ENCODE results near the gene TMEM269. TPM values are rescaled to one million over a fixed set of nuclear protein-coding genes. Genes with fewer than 3 reads are reported as not detected.
A peak's percentile ranks its signal among the peaks of the same experiment; 100 is the strongest.

The TMEM269 gene
- polyA plus RNA-seq, 1 donor (not counting 4 experiments of a cell fraction or from before 2014, with no cell fraction given), result 0.12 TPM

- FAIRE-seq (peak; percentile 23), DNase-seq (ENCODE audit: low read depth, low spot score) (peak; percentile 68)
- peaks cover 27% of the 10 kb centered on the region for H3K4me1 ChIP-seq (ENCODE audit: control insufficient read depth, extremely low read depth, insufficient read depth, low read length)
- H3K9me1 ChIP-seq (ENCODE audit: control insufficient read depth, extremely low read depth, insufficient read depth, low read length), result no peaks in the 10 kb centered on the region
- no peak for TF ChIP-seq EZH2 (IDR thresholded peaks at IDR 0.05; ENCODE audit: low read length)
- no peak for TF ChIP-seq CTCF (optimal IDR thresholded peaks at IDR 0.05 in 1 of 3, IDR thresholded peaks at IDR 0.05 in 1 of 3, conservative IDR thresholded peaks at IDR 0.05 in 1 of 3; ENCODE audit: extremely low read depth in 1 of 3, insufficient read depth in 2 of 3, low read length in 3 of 3)
- H3K4me2 ChIP-seq (ENCODE audit: control insufficient read depth, extremely low read depth, insufficient read depth, low read depth, low read length), result peak overlapping the region; percentile 37
- H3K27ac ChIP-seq (ENCODE audit: control insufficient read depth, insufficient read depth, low read length), result no peak overlapping the region
- no peaks in the 10 kb centered on the region for H3K79me2 ChIP-seq (ENCODE audit: control insufficient read depth, insufficient read depth, low read length)
- dilution Hi-C loops (cut with MboI; ENCODE audit: extremely low pct_ligation_motif_present, low sequenced_read_pairs), result no loop called here
- no peak overlapping the region for H3K4me3 ChIP-seq (ENCODE audit: control insufficient read depth in 2 of 3, extremely low read depth in 1 of 3, insufficient read depth in 2 of 3, low read depth in 1 of 3, low read length in 3 of 3)
- no peak overlapping the region for H3K9ac ChIP-seq (ENCODE audit: control insufficient read depth, extremely low read depth, insufficient read depth, low read length)
- no peaks in the 10 kb centered on the region for H3K27me3 ChIP-seq (ENCODE audit: control insufficient read depth, extremely low read depth, insufficient read depth, low read length)
- H3K9me3 ChIP-seq (ENCODE audit: control insufficient read depth, low read depth, low read length), result no peaks in the 10 kb centered on the region
- peak overlapping the region; percentile 79 for H2AFZ ChIP-seq (ENCODE audit: control insufficient read depth, low read length)
- no peaks in the 10 kb centered on the region for H3K36me3 ChIP-seq (ENCODE audit: control insufficient read depth in 2 of 2, extremely low read depth in 1 of 2, insufficient read depth in 2 of 2, low read length in 2 of 2)
- no peaks in the 10 kb centered on the region for H4K20me1 ChIP-seq (ENCODE audit: control insufficient read depth, extremely low read depth, insufficient read depth, low read length)
Observed at GRCh38 chr1:42735477-42736105, 49.2 kb upstream of the TMEM269 start.

- Histone ChIP-seq H3K4me2 (ENCODE audit: control insufficient read depth, extremely low read depth, insufficient read depth, low read depth, low read length) (peak overlapping the region; percentile 25), H3K4me1 (ENCODE audit: control insufficient read depth, extremely low read depth, insufficient read depth, low read length) (peaks cover 27% of the 10 kb centered on the region), H3K36me3 (ENCODE audit: control insufficient read depth in 2 of 2, extremely low read depth in 1 of 2, insufficient read depth in 2 of 2, low read length in 2 of 2) (no peaks in the 10 kb centered on the region), H3K9me1 (ENCODE audit: control insufficient read depth, extremely low read depth, insufficient read depth, low read length) (no peaks in the 10 kb centered on the region), H3K27ac (ENCODE audit: control insufficient read depth, insufficient read depth, low read length) (no peak overlapping the region), H3K9ac (ENCODE audit: control insufficient read depth, extremely low read depth, insufficient read depth, low read length) (no peak overlapping the region), H3K9me3 (ENCODE audit: control insufficient read depth, low read depth, low read length) (no peaks in the 10 kb centered on the region), H3K27me3 (ENCODE audit: control insufficient read depth, extremely low read depth, insufficient read depth, low read length) (no peaks in the 10 kb centered on the region), H4K20me1 (ENCODE audit: control insufficient read depth, extremely low read depth, insufficient read depth, low read length) (no peaks in the 10 kb centered on the region), H2AFZ (ENCODE audit: control insufficient read depth, low read length) (peak overlapping the region; percentile 79), H3K79me2 (ENCODE audit: control insufficient read depth, insufficient read depth, low read length) (no peaks in the 10 kb centered on the region), H3K4me3 (ENCODE audit: control insufficient read depth in 2 of 3, extremely low read depth in 1 of 3, insufficient read depth in 2 of 3, low read depth in 1 of 3, low read length in 3 of 3) (no peak overlapping the region)
- no peak for FAIRE-seq
- dilution Hi-C loops (cut with MboI; ENCODE audit: extremely low pct_ligation_motif_present, low sequenced_read_pairs), result no loop called here
- TF ChIP-seq CTCF (optimal IDR thresholded peaks at IDR 0.05 in 1 of 3, IDR thresholded peaks at IDR 0.05 in 1 of 3, conservative IDR thresholded peaks at IDR 0.05 in 1 of 3; ENCODE audit: extremely low read depth in 1 of 3, insufficient read depth in 2 of 3, low read length in 3 of 3) (peak; percentile 43 to 70 (median 64)), EZH2 (IDR thresholded peaks at IDR 0.05; ENCODE audit: low read length) (no peak)
- no peak for DNase-seq (ENCODE audit: low read depth, low spot score)
Observed at GRCh38 chr1:42736152-42736551, 48.6 kb upstream of the TMEM269 start.
